GM19438 (cell line): ENCODE results near the gene CDC7.

ENCODE experiments used
- ATAC-seq: cut with Tn5 transposase; IDR thresholded peaks from one replicate; pipeline ENCODE4 v1.9.1; 2021; ENCODE audit warnings: low read depth; ENCODE audit not compliant: unreplicated experiment

The CDC7 gene

DNA sequence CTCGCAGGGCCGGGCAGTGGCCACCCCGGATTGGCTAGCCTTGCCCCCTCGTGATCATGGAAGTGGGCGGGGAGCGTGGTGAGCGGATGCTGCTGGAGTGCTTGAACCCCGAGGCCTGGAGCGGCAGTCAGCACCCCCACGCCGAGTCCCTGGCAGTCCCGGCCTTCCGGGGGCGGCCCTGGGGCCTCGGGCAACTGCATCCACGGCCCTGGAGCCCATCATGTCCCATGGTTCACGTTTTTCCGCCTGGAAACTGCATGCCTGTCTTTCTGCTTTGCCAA lies 45.6 kb downstream of the CDC7 start:
- ATAC-seq: no peak

DNA sequence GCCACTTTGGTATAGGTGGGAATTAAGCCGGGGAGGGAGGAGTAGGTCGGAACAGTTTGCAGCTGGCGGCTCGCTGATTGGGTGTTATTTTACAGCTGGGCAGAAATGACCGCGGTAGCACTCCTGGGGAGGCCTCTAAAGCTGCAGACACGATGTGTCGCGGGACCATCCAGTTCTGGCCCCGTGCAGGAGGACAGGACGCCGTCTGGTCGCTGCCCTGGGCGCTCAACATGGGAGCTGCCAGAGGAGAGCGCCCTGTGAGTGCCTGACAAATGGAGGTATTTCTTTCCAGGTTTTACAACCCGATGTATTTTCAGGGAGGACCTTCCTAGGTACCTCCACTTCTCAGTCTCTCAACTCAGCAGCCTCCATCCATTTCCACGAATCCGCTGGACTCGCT lies 46.2 kb downstream of the CDC7 start:
- ATAC-seq: no peak

DNA sequence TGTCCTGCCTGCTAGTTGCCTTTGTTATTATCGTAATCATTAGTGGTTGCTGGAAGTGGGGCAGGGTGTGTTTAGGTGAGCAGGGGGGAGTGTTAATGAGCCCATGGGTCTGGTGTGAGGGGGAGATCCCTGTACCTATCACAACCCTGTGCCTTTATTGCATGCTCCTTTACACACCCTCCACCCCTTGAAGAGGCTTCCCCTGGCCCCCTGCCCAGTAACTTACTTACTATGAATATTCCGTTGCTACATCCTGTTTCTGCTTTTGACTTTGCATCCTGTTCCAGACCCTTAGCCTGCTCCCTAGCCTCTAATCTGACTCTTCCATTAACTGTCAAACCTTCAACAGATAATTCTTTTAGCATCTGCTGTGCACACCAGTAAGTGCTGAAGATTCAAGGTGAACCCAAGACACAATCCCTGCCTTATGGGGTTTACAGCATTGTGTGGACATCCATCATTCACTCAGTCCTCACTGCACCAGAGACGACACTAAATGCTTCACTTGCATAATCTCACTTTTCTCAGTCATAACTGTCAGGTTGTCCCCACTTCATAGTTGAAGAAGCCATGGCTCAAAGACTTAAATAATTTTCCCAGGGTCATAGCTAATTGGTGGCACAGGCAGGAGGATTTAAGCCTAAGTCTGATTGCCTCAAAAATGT lies 47.9 kb downstream of the CDC7 start:
- ATAC-seq: no peak

DNA sequence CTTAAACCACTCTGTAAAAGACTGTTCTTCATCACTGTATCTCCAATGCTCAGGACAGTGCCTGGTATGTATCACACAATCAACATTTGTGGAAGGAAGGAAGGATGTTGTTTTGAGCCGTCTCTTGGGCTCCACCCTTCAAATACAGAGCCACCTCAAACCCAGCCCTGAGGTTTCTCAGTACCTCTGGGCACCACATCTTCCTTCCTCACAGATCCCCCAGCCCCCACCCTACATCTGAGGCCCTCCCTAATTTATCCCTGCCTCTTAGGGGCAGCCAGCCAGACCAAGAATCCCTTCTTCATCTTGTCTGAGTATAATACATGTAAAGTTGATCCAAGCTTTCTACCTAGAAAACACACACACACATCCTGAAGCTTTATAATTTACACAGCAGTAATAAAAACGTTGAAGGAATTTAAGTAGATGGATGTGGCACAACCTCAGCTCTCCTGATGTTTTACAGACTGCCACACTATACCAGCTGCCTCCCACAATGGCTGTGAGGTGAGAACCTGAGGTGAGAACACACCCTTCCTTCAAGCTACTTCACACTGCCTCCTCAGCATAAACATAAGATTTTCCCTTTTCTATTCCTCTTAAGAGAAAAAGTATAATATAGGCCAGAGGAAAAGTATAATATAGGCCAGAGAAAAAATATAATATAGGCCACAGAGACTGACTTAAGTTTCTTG lies 48.5 kb downstream of the CDC7 start:
- no peak for ATAC-seq

DNA sequence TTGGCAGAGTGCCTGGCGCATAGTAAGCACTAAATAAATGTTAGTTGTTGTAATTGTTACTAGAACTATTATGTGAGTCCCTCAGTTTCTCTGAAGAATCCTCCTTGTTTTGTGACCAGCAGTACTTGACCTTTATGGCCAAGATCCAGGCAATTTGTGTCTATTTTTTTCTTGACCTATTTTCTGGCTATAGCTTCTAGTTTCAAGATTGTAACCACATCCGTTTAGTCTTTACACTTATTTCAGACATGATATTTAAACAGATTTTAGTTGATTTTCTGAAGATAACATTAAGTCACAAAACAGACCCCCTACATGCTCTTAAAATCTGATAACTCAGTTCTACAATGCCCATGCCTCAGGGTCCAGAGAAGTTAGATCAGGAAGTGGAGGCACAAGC lies 50.3 kb downstream of the CDC7 start:
- ATAC-seq: no peak

DNA sequence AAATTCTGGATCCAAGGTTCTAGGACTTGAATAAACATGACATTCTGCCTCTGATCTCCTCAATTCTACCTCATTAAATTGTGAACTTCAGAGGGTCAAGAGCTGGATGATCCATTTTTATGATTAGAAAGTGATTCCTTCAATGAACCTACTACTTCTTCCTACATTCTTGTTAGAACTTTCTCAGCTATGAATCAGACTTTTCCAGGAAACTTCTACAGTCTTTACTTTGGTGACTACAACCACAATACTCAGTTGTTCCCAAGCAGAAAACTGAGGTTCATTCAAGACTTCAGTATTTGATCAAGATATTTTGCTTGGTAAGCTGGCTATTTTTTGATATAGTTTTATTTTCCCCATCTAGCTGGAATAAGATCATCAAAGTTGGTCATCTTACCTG lies 51.4 kb downstream of the CDC7 start:
- ATAC-seq: no peak

DNA sequence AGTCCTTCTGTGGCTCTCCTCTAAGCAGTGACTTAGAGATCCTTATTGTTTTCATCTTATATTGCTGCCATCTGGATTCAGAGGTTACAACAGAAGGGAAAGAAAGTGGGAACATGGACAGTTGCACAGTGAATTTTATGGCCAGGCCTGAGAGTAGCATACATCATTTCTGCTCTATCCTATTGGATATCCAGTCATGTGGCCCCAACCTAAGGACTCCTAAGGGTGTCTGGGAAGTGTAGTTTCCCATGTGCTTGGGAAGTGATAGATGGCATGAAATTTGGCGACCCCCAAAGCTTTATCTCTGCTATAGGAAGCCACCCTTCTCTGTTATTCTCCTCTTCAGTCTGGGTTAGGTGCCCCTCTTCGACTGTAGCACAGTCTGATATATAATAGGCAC lies 51.9 kb downstream of the CDC7 start:
- ATAC-seq: no peak

DNA sequence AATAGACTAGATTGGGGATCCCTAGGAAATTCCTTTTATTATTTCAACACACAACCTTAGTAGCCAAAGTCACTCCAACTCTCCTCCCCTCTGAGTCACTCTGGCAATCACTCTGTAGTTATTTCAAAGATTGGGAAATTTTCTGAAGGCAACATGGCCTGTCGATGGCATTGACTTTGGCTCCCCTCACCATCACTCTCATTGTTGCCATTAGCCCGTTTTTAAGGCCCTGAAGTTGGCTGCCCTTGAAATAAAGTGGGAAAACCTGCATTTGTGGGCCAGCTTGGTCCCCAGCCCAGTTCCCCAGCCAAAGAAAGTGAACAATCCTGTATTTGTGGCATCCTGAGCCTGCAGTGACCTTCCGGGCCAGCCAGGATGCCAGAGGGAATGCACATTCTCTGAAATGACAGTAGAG lies 52.5 kb downstream of the CDC7 start:
- ATAC-seq: no peak

DNA sequence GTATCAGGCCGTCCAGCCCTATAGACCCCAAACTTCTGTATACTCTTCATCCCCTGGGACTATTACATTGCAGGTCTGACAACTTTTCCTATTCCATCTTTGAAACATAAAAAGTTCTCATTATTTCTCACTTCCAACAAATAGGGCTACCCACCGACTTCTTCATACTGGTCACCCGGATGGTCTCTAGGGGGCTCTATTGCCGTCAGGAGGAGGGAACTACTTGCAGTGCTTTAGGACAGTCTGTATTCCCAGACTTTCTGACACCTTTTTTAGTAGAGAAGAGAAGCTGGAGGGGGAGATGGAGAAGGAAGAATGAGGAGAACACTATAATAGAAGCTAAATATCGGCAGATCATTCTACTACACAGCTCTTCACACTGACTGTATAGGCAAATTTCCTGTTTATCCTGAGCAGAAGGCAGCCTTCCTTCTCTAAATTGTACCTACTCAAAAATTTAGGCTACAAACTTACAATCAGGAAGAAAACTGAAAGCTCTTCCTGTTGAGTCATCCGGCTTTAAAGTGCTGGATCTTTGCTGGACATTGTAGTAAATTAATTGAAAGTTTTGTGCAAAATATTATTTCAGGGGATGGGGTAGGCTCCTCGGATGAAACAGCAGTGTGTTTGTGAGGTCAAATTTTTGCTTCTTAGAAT lies 54.6 kb downstream of the CDC7 start:
- no peak for ATAC-seq

DNA sequence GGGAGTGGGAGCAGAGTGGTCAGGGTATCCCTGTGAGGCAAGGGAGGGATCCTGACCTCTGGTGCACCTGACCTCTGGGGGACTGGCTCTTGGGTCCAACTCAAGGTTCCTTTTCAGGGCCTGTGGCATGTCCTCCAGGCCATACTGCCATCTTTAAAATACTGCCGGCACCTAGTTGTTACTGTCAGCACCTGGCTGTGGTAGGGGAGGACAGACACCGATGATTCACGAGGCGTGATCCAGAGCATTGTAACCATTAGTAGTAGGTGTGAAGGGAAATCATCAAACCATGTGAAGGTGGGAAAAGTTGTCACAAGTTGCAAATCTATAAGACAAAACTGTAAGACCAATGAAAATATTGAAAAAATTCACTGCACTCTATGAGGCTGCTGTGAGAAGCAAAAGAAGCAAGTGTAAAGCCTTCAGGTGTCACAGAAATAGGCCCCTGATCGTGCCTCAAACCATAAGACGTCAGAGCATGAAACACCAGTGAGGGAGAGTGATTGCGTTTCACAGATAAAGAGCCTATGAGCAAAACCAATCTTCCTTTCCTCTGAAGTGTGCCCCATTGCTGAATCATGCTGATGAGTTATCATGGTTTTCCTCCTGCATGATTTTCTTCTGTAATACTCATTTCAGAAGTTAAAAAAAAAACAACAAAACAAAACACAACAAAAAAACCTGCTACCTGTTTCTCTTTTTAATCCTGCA lies 55.3 kb downstream of the CDC7 start:
- no peak for ATAC-seq

DNA sequence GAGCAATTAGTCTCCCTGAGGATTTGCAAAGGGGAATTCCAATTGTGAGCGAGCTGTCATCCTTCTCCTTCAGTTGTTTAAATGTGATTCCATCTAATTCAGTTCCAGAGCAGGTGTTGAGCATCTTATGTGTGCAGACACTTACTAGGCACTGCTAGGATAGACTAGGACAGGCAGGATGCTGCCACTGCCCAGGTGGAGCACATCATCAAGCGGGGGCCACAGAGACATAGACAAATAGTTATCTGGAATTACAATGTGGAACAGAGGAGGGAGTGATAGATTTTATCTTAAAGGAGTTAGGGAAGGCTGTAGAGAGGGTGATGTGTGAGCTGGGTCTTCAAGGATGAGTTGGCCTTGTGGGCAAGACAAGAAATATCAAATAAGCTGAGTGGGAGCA lies 55.9 kb downstream of the CDC7 start:
- ATAC-seq: no peak

DNA sequence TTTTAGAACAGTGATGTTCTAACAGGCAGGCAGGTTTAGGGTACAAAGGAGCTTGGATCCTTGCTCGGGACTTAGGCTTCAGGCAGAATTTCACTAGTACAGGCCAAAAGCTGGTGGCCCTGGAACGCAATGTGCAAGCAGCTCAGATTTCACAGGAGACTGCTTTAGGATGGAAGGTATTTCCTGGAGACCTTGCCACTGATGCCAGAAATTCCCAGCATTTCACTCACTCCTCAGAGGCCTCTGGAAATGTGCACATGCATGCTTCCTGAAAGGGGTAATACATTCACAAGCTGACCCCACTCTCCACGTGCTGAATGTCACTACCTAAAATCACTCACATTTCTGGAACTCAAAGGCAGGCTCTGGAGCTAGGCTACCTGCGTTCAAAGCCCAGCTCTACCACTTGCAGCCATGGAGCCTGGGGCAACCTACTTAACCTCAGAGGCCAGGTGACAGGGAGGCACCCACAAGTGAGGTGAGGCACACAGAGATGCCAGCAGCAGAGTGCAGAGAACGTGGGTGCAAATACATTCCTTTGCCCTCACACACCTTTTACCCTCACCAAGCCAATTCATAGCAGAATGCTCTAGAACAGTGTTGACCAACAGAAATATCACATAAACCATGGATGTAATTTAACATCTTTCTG lies 56.5 kb downstream of the CDC7 start:
- ATAC-seq: no peak

DNA sequence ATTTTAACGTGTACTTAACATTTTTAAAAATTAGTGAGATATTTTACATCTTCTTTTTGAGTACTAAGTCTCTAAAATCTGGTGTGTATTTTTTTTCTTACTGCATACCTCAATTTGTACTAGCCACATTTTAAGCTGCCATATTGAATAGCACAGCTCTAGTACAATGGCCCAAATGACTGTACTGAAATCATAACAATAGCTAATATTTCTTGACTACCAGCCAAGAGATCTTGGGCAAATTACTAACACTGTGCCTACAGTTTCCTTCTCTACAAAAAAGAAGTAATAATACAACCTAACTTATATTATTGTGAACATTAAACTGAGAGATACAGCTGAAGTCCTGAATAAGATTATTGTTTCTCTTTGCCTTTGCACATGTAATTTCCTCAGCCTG lies 57.2 kb downstream of the CDC7 start:
- ATAC-seq: no peak

DNA sequence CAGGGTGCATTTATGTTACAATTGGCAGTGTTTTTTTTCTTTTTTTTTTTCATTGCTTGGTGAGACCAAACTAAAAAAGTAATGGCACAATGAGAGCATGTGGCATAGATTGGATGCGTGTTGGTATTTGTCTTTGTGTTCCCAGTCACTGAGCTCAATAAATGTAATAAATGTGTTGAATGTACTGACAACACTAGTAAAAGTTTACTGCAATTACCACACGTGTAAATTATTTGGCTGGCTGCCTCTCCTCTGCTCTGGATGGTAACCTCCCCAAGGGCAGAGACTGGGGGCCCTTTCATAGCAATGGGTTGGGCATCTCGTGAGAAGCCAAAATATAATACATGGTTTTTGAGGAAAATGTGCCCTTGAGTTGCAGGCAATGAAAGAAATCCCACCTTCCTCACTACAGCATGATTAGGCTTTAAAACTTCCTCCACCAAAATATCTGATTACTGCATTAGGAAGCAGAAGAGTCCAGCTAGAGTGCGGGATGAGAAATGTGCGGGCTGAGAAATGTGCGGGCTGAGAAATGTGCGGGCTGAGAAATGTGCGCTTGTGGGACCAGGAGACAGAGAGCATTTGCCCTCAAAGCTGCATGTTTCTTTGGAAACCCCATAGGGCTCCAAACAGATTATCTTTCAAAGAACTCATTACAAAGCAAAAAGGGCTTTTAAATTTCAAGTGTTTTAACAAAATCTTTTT lies 58.5 kb downstream of the CDC7 start:
- no peak for ATAC-seq

DNA sequence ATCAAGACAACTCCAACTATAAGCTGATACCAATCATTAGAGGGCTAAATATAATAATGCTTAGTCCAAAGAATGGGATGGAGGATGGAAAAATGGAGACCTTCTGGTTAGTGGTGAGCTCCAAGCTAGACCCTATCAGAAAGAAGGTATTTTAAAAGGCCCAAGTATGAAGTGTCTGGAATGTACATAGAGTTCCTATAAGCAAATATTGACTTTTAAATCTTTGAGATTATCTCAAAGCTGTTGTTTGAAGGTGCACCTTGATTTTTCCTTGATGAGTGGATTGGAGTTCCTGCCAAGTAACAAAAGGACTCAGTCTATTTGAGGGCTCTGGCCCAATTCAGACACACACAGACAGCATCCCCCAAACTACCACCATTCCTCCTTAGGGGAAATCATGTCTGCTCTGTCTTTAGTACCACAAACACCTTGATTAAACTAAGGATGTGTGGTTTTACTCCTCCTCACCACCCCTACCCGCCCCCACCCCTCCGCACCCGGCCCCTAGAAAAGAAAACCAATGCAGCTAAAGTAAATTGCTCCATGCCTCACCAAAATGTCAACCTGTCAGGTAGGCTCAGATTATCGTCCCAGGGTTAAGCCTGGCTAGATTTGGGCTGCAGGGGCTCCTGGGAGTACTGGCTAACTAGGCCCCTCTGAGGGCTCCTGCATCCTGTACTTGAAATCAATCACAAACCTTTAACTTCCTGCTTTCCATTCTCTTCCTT lies 59.4 kb downstream of the CDC7 start:
- ATAC-seq: no peak

DNA sequence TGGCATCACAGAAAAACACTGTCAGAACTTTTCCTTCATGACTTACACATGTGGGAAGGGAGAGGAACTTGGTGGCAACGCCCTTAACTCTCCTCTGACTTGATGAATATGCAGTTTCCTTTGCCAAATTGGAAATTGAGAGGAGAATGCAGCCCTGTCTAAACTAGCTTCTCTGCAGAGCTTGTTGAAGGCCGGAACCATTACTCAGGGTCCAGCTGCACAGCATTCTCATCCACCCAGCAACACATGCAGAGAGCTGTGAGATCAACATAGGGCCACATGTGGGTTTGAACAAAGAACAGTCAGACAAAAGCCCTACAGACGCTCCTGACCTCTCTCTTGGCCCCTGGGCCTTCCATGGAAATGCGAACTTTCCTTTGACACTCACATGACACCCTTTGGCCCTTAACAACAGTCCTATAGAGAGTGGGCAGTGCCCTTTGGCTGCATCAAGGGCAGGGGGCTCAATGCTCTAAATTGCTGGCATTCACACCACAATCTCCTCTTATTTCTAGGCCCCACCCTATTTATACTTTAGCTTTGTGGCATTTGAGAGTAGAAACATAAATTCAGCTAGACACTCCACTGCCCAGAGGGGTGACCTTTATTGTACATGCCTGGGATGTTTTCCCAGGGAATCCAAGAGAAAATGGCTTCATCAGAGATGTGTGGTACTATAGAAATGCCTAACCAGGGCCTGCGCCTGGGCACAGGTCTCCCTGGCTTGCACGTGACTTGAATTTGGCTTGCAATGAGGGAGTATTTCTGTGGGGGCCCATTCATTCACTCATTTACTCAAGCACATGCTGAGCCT lies 64.4 kb downstream of the CDC7 start:
- ATAC-seq: no peak

DNA sequence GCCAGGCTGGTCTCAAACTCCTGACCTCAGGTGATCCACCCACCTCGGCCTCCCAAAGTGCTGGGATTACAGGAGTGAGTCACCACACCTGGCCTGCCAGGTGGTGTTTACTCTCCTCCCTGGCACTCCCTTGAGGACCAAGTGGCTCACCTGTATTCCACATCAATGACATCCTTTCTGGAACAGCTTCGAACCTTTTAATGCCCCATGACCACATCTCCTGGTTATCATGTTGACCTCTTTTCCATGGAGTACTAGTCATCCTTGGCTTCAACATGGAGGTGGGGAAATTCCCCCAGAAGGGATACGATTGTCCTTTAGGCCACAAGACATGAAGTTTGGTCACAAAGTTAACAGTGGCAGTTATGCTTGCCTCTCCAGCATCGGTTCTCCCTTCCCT lies 66.9 kb downstream of the CDC7 start:
- ATAC-seq: no peak

DNA sequence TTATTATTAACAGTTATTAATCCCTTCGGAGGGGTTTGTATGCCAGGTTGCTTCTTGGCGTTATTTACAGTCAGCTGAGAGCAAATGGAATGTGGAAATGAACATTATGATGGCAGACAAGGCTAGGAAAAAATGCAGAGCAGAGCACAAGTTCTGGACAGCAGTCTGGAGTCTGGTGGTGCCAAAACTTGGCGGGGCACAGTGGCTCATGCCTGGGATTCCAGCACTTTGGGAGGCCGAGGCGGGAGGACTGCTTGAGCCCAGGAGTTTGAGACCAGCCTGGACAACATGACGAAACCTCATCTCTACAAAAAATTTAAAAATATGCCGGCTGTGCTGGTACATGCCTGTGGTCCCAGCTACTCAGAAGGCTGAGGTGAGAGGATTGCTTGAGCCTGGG lies 67.6 kb downstream of the CDC7 start:
- no peak for ATAC-seq
